OCI-LY1 (cell line): ENCODE data around the gene PLCB2.

Source experiments
- H2AFZ ChIP-seq: fragments of 200-600 bp; sonication (generic), shearing (Covaris generic); 2 replicates; pipeline ENCODE4 v1.6.0; 2014; ENCODE audit warnings: antibody characterized with exemption, mild to moderate bottlenecking, low read length
- H3F3A ChIP-seq: fragments of 200-600 bp; sonication (generic), shearing (Covaris generic); 2 replicates; pipeline ENCODE4 v1.6.0; 2014; ENCODE audit warnings: mild to moderate bottlenecking, antibody characterized with exemption, low read length, moderate library complexity; ENCODE audit not compliant: insufficient read depth
- H3K27ac ChIP-seq: fragments of 200-600 bp; sonication (generic); 2 replicates; pipeline ENCODE4 v1.5.1; 2014; ENCODE audit warnings: low read length, mixed run types, mild to moderate bottlenecking, low read depth; ENCODE audit not compliant: poor library complexity, severe bottlenecking
- H3K27me3 ChIP-seq: fragments of 200-600 bp; sonication (generic); 2 replicates; pipeline ENCODE4 v1.6.0; 2014; ENCODE audit warnings: antibody characterized with exemption, mild to moderate bottlenecking, low read length, moderate library complexity; ENCODE audit not compliant: insufficient read depth
- H3K36me3 ChIP-seq: fragments of 200-600 bp; sonication (generic); 2 replicates; pipeline ENCODE4 v1.6.1; 2014; ENCODE audit warnings: mild to moderate bottlenecking, antibody characterized with exemption, low read length, moderate library complexity, mixed read lengths; ENCODE audit not compliant: insufficient read depth
- H3K4me1 ChIP-seq: fragments of 200-600 bp; sonication (generic); 2 replicates; pipeline ENCODE4 v1.5.1; 2014; ENCODE audit warnings: mild to moderate bottlenecking, low read length, moderate library complexity; ENCODE audit not compliant: insufficient read depth, severe bottlenecking
- H3K4me2 ChIP-seq: fragments of 200-600 bp; sonication (generic), shearing (Covaris generic); 2 replicates; pipeline ENCODE4 v1.6.1; 2014; ENCODE audit warnings: low read length
- H3K4me3 ChIP-seq: fragments of 200-600 bp; sonication (generic); 2 replicates; pipeline ENCODE4 v1.5.1; 2014; ENCODE audit warnings: low read length, low read depth, mild to moderate bottlenecking, mixed read lengths; ENCODE audit not compliant: poor library complexity, severe bottlenecking
- H3K79me2 ChIP-seq: fragments of 200-600 bp; shearing (Covaris generic); 2 replicates; pipeline ENCODE4 v1.6.1; 2016; ENCODE audit warnings: mixed run types, low read length, mixed read lengths; ENCODE audit not compliant: insufficient read depth
- H3K9ac ChIP-seq: fragments of 200-600 bp; sonication (generic), shearing (Covaris generic); 2 replicates; pipeline ENCODE4 v1.6.1; 2014; ENCODE audit warnings: mild to moderate bottlenecking, low read length, mixed read lengths
- H3K9me2 ChIP-seq: fragments of 200-600 bp; sonication (generic), shearing (Covaris generic); 2 replicates; pipeline ENCODE4 v1.6.1; 2014; ENCODE audit warnings: low read depth, mild to moderate bottlenecking, low read length, mixed read lengths
- H3K9me3 ChIP-seq: fragments of 200-600 bp; shearing (Covaris generic); 2 replicates; pipeline ENCODE4 v1.6.1; 2014; ENCODE audit warnings: low read length, mixed read lengths
- H4K20me1 ChIP-seq: fragments of 200-600 bp; sonication (generic), shearing (Covaris generic); 2 replicates; pipeline ENCODE4 v1.6.0; 2016; ENCODE audit warnings: mild to moderate bottlenecking, low read length; ENCODE audit not compliant: insufficient read depth
- CTCF ChIP-seq: fragments of 200-600 bp; sonication (generic), shearing (Covaris generic); IDR thresholded peaks from 2 replicates; pipeline ENCODE4 v1.5.1; 2017; ENCODE audit warnings: mild to moderate bottlenecking, antibody characterized with exemption, low read length, moderate library complexity, mixed read lengths
- EZH2 ChIP-seq: fragments of 200-600 bp; sonication (generic), shearing (Covaris generic); IDR thresholded peaks from 2 replicates; pipeline ENCODE4 v1.8.0; 2017; ENCODE audit warnings: borderline replicate concordance, mixed run types, mild to moderate bottlenecking, antibody characterized with exemption, low read length, moderate library complexity, mixed read lengths

The PLCB2 gene

DNA sequence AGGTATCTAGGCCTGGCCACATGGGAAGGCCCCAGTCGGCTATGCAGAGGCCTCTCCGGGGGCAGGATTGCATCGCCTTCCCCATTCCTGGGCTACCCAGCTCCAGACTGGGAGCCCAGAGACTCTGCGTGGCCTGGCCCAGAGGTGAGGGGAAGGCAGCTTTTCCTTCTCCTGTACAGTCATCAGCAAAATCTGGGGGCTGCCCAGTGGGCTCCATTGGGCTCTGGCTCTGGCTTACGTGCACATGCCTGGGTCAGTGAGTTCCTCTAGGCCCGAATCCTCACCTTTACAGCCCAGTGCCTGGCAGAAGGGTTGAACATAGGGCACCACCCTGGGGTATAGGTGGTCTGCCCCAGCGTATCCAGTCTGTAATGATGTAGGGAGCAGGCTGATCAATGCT lies 20.9 kb downstream of the PLCB2 start:
- peaks cover 14% of the 10 kb centered on the region for H3K4me1 ChIP-seq
- H3K9me2 ChIP-seq = no peaks in the 10 kb centered on the region
- no peaks in the 10 kb centered on the region; the same call in 1 of the 2 replicates for H3K27me3 ChIP-seq
- H3K4me2 ChIP-seq = no peak overlapping the region
- TF ChIP-seq EZH2 (no peak), CTCF (no peak)
- no peak overlapping the region for H3K27ac ChIP-seq
- H3K4me3 ChIP-seq = no peak overlapping the region
- H3K9me3 ChIP-seq = no peaks in the 10 kb centered on the region
- no peak overlapping the region for H2AFZ ChIP-seq
- no peaks in the 10 kb centered on the region for H3F3A ChIP-seq
- H3K79me2 ChIP-seq = no peaks in the 10 kb centered on the region
- no peaks in the 10 kb centered on the region for H4K20me1 ChIP-seq
- H3K36me3 ChIP-seq = no peaks in the 10 kb centered on the region
- no peak overlapping the region for H3K9ac ChIP-seq

DNA sequence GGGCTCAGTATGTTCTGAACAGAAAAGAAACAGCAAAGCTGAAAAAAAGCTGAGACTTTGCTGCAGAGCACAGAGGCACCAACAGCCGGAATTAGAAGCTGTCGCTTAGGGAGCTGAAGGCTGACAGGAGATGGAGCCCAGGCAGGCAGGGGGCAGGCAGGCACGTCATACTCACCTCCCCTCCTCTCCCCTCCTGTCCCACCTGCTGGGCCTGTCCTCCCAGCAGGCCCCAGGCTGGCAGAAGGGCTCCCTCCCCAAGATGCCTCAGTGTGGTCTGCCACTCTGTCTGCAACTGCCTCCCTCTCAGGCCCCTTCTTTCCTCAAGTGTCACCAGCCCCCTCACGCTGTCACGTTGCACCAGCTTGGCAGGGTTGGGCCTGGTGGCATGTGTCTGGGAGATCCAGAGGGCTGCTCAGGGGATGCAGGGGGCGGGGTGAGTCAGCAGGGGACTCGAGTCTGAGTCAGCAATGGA lies 21.6 kb downstream of the PLCB2 start:
- Histone ChIP-seq H3K9ac (no peak overlapping the region), H2AFZ (no peak overlapping the region), H3K36me3 (no peaks in the 10 kb centered on the region), H3K9me2 (no peaks in the 10 kb centered on the region), H3K27me3 (no peaks in the 10 kb centered on the region; the same call in 1 of the 2 replicates), H3K27ac (no peak overlapping the region), H3F3A (no peaks in the 10 kb centered on the region), H4K20me1 (no peaks in the 10 kb centered on the region), H3K4me2 (no peak overlapping the region), H3K9me3 (no peaks in the 10 kb centered on the region), H3K4me3 (no peak overlapping the region), H3K79me2 (no peaks in the 10 kb centered on the region), H3K4me1 (peaks cover 14% of the 10 kb centered on the region)
- no peak for TF ChIP-seq EZH2
- no peak for TF ChIP-seq CTCF

GRCh38 chr15:40285554-40286011 lies 22.2 kb downstream of the PLCB2 start:
- Histone ChIP-seq H3K36me3 (no peaks in the 10 kb centered on the region), H3K9me3 (no peaks in the 10 kb centered on the region), H3K9ac (no peak overlapping the region), H3K4me2 (no peak overlapping the region), H3K79me2 (no peaks in the 10 kb centered on the region), H3K4me3 (no peak overlapping the region), H3K27ac (no peak overlapping the region), H3K9me2 (no peaks in the 10 kb centered on the region), H4K20me1 (no peaks in the 10 kb centered on the region), H2AFZ (no peak overlapping the region), H3F3A (no peaks in the 10 kb centered on the region), H3K27me3 (no peaks in the 10 kb centered on the region; the same call in 1 of the 2 replicates), H3K4me1 (peaks cover 14% of the 10 kb centered on the region)
- TF ChIP-seq EZH2 (no peak), CTCF (no peak)
